Measurements from ENCODE around the gene ATRX.
"Not testable (repeated sequence)": the region's sequence is repeated elsewhere in the genome, so short reads cannot be mapped to it uniquely, and the experiment has no call there.

The ATRX gene

GRCh38 chrX:77785486-77786364, at the start of gene ATRX:
Gene ATRX, minus strand, starts transcription at chrX:77786216. Its CDS starts 215 bp downstream, at chrX:77786001.
- H3K4me3 ChIP-seq (ENCODE audit: low read length): peak within 1 kb of the TSS; percentile 99
- no peak for TF ChIP-seq ZNF274 (IDR thresholded peaks at IDR 0.05; ENCODE audit: low read depth, low read length)

DNA sequence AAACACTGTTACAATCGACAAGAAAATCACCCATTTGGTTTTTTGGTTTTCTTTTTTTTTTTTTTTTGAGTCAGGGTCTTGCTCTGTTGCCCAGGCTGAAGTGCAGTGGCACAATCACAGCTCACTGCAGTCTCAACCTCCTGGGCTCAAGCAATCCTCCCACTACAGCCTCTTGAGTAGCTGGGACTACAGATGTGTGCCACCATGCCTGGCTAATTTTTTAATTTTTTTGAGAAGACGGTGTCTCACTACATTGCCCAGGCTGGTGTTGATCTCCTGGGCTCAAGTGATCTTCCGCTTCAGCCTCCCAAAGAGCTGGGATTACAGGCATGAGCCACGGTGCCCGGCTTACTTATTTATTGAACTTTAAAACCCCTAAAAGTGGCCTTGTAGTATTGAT, 45.5 kb upstream of the ATRX start:
- not testable (repeated sequence) for H3K4me3 ChIP-seq (ENCODE audit: low read length)

DNA sequence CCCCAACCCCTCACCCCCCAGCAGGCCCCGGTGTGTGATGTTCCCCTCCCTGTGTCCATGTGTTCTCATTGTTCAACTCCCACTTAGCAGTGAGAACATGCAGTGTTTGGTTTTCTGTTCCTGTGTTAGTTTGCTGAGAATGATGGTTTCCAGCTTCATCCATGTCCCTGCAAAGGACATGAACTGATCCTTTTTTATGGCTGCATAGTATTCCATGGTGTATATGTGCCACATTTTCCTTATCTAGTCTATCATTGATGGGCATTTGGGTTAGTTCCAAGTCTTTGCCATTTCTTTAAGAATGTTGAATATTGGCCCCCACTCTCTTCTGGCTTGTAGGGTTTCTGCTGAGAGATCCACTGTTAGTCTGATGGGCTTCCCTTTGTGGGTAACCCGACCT, 36.0 kb upstream of the ATRX start:
- H3K4me3 ChIP-seq (ENCODE audit: low read length): not testable (repeated sequence)

- no peak for TF ChIP-seq ZNF274 (IDR thresholded peaks at IDR 0.05; ENCODE audit: low read depth, low read length)
Observed at GRCh38 chrX:77820091-77820727, 34.2 kb upstream of the ATRX start.

GRCh38 chrX:77814210-77814609, 28.2 kb upstream of the ATRX start:
- TF ChIP-seq ZNF274 (IDR thresholded peaks at IDR 0.05; ENCODE audit: low read depth, low read length): no peak
- H3K4me3 ChIP-seq (ENCODE audit: low read length): no peak overlapping the region

More at GRCh38 chrX:77820091-77820727, 34.2 kb upstream of the ATRX start:
- H3K4me3 ChIP-seq (ENCODE audit: low read length): no peak overlapping the region

DNA sequence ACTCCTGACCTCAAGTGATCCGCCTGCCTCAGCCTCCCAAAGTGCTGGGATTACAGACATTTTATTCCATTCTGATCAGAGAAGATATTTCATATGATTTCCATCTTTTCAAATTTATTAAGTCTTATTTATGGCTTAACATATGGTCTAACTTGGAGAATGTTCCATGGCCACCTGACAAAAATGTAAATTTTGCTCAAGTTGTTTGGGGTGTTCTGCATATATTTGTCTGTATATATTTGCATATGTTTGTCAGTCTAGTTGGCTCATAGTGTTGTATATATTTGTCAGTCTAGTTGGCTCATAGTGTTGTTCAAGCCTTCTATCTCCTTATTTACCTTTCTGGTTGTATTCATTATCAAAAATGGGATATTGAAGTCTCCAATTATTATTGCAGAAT, 16.2 kb upstream of the ATRX start:
- TF ChIP-seq ZNF274 (IDR thresholded peaks at IDR 0.05; ENCODE audit: low read depth, low read length): no peak
- H3K4me3 ChIP-seq (ENCODE audit: low read length): no peak overlapping the region

GRCh38 chrX:77795124-77795523, 9.1 kb upstream of the ATRX start:
- no peak for TF ChIP-seq ZNF274 (IDR thresholded peaks at IDR 0.05; ENCODE audit: low read depth, low read length)

GRCh38 chrX:77793946-77794345, 7.9 kb upstream of the ATRX start:
- no peak overlapping the region for H3K4me3 ChIP-seq (ENCODE audit: low read length)
- no peak for TF ChIP-seq ZNF274 (IDR thresholded peaks at IDR 0.05; ENCODE audit: low read depth, low read length)

More at GRCh38 chrX:77795124-77795523, 9.1 kb upstream of the ATRX start:
- H3K4me3 ChIP-seq (ENCODE audit: low read length): no peak overlapping the region

- peak overlapping the region; percentile 33; the same call in 1 of the 2 replicates for H3K4me3 ChIP-seq (ENCODE audit: low read length)
- no peak for TF ChIP-seq ZNF274 (IDR thresholded peaks at IDR 0.05; ENCODE audit: low read depth, low read length)
Observed at GRCh38 chrX:77788050-77788449, 2.0 kb upstream of the ATRX start.

GRCh38 chrX:77786365-77786680, 307 bp upstream of the ATRX start:
- H3K4me3 ChIP-seq (ENCODE audit: low read length): peak overlapping the region; percentile 99
- TF ChIP-seq ZNF274 (IDR thresholded peaks at IDR 0.05; ENCODE audit: low read depth, low read length): no peak

GRCh38 chrX:77779695-77780094, 6.3 kb downstream of the ATRX start:
- no peak for TF ChIP-seq ZNF274 (IDR thresholded peaks at IDR 0.05; ENCODE audit: low read depth, low read length)
- no peak overlapping the region for H3K4me3 ChIP-seq (ENCODE audit: low read length)

- no peak overlapping the region for H3K4me3 ChIP-seq (ENCODE audit: low read length)
- TF ChIP-seq ZNF274 (IDR thresholded peaks at IDR 0.05; ENCODE audit: low read depth, low read length): no peak
Observed at GRCh38 chrX:77776659-77777058, 9.4 kb downstream of the ATRX start.

GRCh38 chrX:77771601-77772000, 14.4 kb downstream of the ATRX start:
- H3K4me3 ChIP-seq (ENCODE audit: low read length): no peak overlapping the region
- TF ChIP-seq ZNF274 (IDR thresholded peaks at IDR 0.05; ENCODE audit: low read depth, low read length): no peak

DNA sequence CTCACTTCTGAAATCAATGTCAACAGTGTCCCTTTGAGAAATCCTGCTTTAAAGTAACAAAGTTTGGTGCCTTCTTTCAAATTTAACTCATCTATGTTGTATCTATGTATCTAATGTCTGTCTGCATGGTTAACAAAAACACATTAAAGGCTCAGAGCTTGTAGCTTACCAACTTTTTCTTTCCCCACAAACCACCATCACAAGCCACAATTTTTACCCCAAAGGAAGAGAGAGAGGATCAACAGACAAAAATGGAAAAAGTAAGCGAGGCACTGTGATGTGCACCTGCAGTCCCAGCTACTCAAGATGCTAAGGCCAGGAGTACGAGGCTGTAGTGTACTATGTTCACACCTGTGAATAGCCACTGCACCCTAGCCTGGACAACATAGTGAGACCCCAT, 17.2 kb downstream of the ATRX start:
- H3K4me3 ChIP-seq (ENCODE audit: low read length): no peak overlapping the region
- no peak for TF ChIP-seq ZNF274 (IDR thresholded peaks at IDR 0.05; ENCODE audit: low read depth, low read length)

DNA sequence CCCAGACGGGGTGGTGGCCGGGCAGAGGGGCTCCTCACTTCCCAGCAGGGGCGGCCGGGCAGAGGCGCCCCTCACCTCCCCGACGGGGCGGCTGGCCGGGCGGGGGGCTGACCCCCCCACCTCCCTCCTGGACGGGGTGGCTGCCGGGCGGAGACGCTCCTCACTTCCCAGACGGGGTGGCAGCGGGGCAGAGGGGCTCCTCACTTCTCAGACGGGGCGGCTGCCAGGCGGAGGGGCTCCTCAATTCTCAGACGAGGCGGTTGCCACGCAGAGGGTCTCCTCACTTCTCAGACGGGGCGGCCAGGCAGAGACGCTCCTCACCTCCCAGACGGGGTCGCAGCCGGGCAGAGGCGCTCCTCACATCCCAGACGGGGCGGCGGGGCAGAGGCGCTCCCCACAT, 19.8 kb downstream of the ATRX start:
- H3K4me3 ChIP-seq (ENCODE audit: low read length): not testable (repeated sequence)

Data from GM08714 (cell line).